Panc1 (cell line): Measurements from ENCODE around the gene ANKRD23. TPM values are rescaled to one million over a fixed set of nuclear protein-coding genes. Genes with fewer than 3 reads are reported as not detected.
"Not testable (repeated sequence)": the region's sequence is repeated elsewhere in the genome, so short reads cannot be mapped to it uniquely, and the experiment has no call there.

ENCODE experiments used
- ATAC-seq: fragments of 200-7000 bp; cut with Tn5 transposase; 2 replicates; pipeline ENCODE4 v1.9.1; 2020; ENCODE audit warnings: mild to moderate bottlenecking, moderate library complexity
- BruUV-seq: library from RNA; stranded (reverse); fragments of 400-500 nt; replicated peaks from 2 replicates; lab custom pipeline; 2021; lab: Mats Ljungman, UMichigan
- CTCF ChIA-PET: fragments of 300-600 bp; sonication (Branson Sonifier 250); formaldehyde crosslinking; loops from one replicate; lab custom pipeline; 2022; ENCODE audit warnings: antibody characterized with exemption; lab: Charles Lee
- POLR2A ChIA-PET: fragments of 300-600 bp; sonication (Branson Sonifier 250); formaldehyde crosslinking; loops from one replicate; lab custom pipeline; 2022; ENCODE audit warnings: antibody characterized with exemption; lab: Charles Lee
- DNase-seq: peaks from one replicate; pipeline ENCODE4 v3.0.0-alpha.2; 2010; ENCODE audit warnings: low read depth, low spot score
- H3K27ac ChIP-seq: 2 replicates; pipeline ENCODE4 v1.5.1; 2011; ENCODE audit warnings: mild to moderate bottlenecking, low read length, inconsistent platforms
- H3K27me3 ChIP-seq: fragments of 200-500 bp; sonication (Bioruptor generic); 2 replicates; pipeline ENCODE4 v1.6.0; 2014; ENCODE audit warnings: low read length, inconsistent platforms; ENCODE audit not compliant: control insufficient read depth, insufficient read depth
- H3K36me3 ChIP-seq: fragments of 200-500 bp; sonication (Bioruptor generic); 2 replicates; pipeline ENCODE4 v1.5.1; 2014; ENCODE audit warnings: inconsistent platforms, mild to moderate bottlenecking, low read length, moderate library complexity; ENCODE audit not compliant: control insufficient read depth, insufficient read depth
- H3K4me1 ChIP-seq: 2 replicates; pipeline ENCODE4 v1.5.1; 2011; ENCODE audit warnings: inconsistent platforms, mild to moderate bottlenecking, low read length, moderate library complexity; ENCODE audit not compliant: control insufficient read depth, insufficient read depth
- H3K4me3 ChIP-seq, 2 experiments: 2 replicates each; pipeline ENCODE4 v1.5.1; 2011 to 2012; ENCODE audit warnings: low read depth in 2 of 2, low read length in 2 of 2, mild to moderate bottlenecking in 2 of 2, inconsistent platforms in 1 of 2, moderate library complexity in 1 of 2
- H3K9me3 ChIP-seq: fragments of 200-500 bp; sonication (Bioruptor generic); 2 replicates; pipeline ENCODE4 v1.5.1; 2014; ENCODE audit warnings: low read depth, mild to moderate bottlenecking, inconsistent platforms, low read length, moderate library complexity; ENCODE audit not compliant: control insufficient read depth, insufficient read depth
- CTCF ChIP-seq: fragments of 450-650 bp; IDR thresholded peaks from 2 replicates; pipeline ENCODE4 v1.5.1; 2017; ENCODE audit warnings: mild to moderate bottlenecking
- POLR2AphosphoS5 ChIP-seq: IDR thresholded peaks from 2 replicates; pipeline ENCODE4 v1.6.1; 2012; ENCODE audit warnings: mild to moderate bottlenecking, low read depth, low read length, moderate library complexity
- REST ChIP-seq, 2 experiments: IDR thresholded peaks; 2 replicates each; pipeline ENCODE4 v1.6.1; 2011 to 2012; ENCODE audit warnings: low read depth in 2 of 2, control low read depth in 1 of 2, low read length in 1 of 2, mild to moderate bottlenecking in 1 of 2, moderate library complexity in 1 of 2; ENCODE audit not compliant: insufficient read depth in 1 of 2
- SIN3A ChIP-seq: IDR thresholded peaks from 2 replicates; pipeline ENCODE4 v1.6.1; 2012; ENCODE audit warnings: low read depth, mild to moderate bottlenecking, low read length, moderate library complexity, borderline replicate concordance; ENCODE audit not compliant: insufficient read depth
- TCF7L2 ChIP-seq: IDR thresholded peaks from 2 replicates; pipeline ENCODE4 v1.6.1; 2011; ENCODE audit warnings: mild to moderate bottlenecking, low read depth, low read length, inconsistent platforms
- in situ Hi-C: cut with HindIII; loops from 2 replicates; pipeline ENCODE4 v1.10.0; 2016; ENCODE audit warnings: low sequenced_read_pairs, low pct_unique_long_range_greater_than_20kb
- intact Hi-C: fragments of 100-400 bp; cut with micrococcal nuclease; formaldehyde crosslinking; loops from one replicate; pipeline ENCODE4 v1.10.0; 2022; ENCODE audit not compliant: unreplicated experiment
- total RNA-seq: library from RNA; stranded (reverse); gene quantifications from one replicate; pipeline ENCODE4 v1.2.1, GENCODE V29; 2021; ENCODE audit not compliant: unreplicated experiment

Gene ANKRD23
- total RNA-seq, 1 experiment from 2014 or later = 3.2 TPM

- ATAC-seq (no peak), DNase-seq (no peak)
- no TSS peak for BruUV-seq
- TF ChIP-seq CTCF (no peak), REST (IDR thresholded peaks at IDR 0.05; ENCODE audit: insufficient read depth in 1 of 2, low read depth in 2 of 2, low read length in 1 of 2) (no peak), TCF7L2 (no peak), SIN3A (no peak), POLR2AphosphoS5 (no peak)
- Histone ChIP-seq H3K27ac (no peak overlapping the region), H3K4me1 (no peaks in the 10 kb centered on the region; the same call in 1 of the 2 replicates), H3K4me3 (no peak overlapping the region), H3K27me3 (no peaks in the 10 kb centered on the region), H3K9me3 (no peaks in the 10 kb centered on the region), H3K36me3 (no peaks in the 10 kb centered on the region)
- POLR2A ChIA-PET = no interaction called here
- intact Hi-C loops (no loop called here), in situ Hi-C loops (no loop called here)
- CTCF ChIA-PET = no interaction called here
Measured at GRCh38 chr2:96797066-96797625, 46.7 kb downstream of the ANKRD23 start.

- not testable (repeated sequence) for H3K9me3 ChIP-seq, ATAC-seq
Measured at GRCh38 chr2:96796497-96796896, 47.3 kb downstream of the ANKRD23 start.

GRCh38 chr2:96795076-96795475 lies 48.7 kb downstream of the ANKRD23 start:
- no peak for DNase-seq
- Histone ChIP-seq H3K36me3 (no peaks in the 10 kb centered on the region), H3K27ac (no peak overlapping the region), H3K4me1 (no peaks in the 10 kb centered on the region), H3K4me3 (no peak overlapping the region), H3K9me3 (no peaks in the 10 kb centered on the region), H3K27me3 (no peaks in the 10 kb centered on the region)
- in situ Hi-C loops (no loop called here), intact Hi-C loops (no loop called here)
- ATAC-seq = no peak
- BruUV-seq = no TSS peak
- TF ChIP-seq POLR2AphosphoS5 (no peak), CTCF (no peak), SIN3A (no peak), REST (IDR thresholded peaks at IDR 0.05; ENCODE audit: insufficient read depth in 1 of 2, low read depth in 2 of 2, low read length in 1 of 2) (no peak)
- ChIA-PET POLR2A (no interaction called here), CTCF (no interaction called here)

More at GRCh38 chr2:96796497-96796896, 47.3 kb downstream of the ANKRD23 start:
- H3K27me3 ChIP-seq, DNase-seq, in situ Hi-C loops, BruUV-seq, H3K4me1 ChIP-seq, H3K27ac ChIP-seq, POLR2A ChIA-PET, intact Hi-C loops, H3K4me3 ChIP-seq, CTCF ChIA-PET, H3K36me3 ChIP-seq: not testable (repeated sequence)
